GM13976 (cell line): ENCODE measurements around the gene CENPF.
A peak's percentile ranks its signal among the peaks of the same experiment; 100 is the strongest.

Experiments used
- DNase-seq: peaks from one replicate; pipeline ENCODE4 v3.0.0; 2012; ENCODE audit warnings: low spot score
- CTCF ChIP-seq: IDR thresholded peaks from 2 replicates; pipeline ENCODE4 v1.5.1; 2012; ENCODE audit warnings: borderline replicate concordance, mild to moderate bottlenecking; ENCODE audit not compliant: insufficient read depth; ENCODE audit errors: extremely low read depth, missing control alignments, control extremely low read depth
- in situ Hi-C: fragments of 300-500 bp; cut with MboI; formaldehyde crosslinking; loops from one replicate; pipeline ENCODE4 v1.12.0; 2022; ENCODE audit warnings: low sequenced_read_pairs, mixed read lengths, inconsistent platforms; ENCODE audit not compliant: unreplicated experiment

Gene CENPF

GRCh38 chr1:214602764-214603657 lies at the start of gene CENPF:
Gene CENPF (plus strand): TSS chr1:214603195. CDS start chr1:214613755, 10,560 bp downstream.
- no peak for TF ChIP-seq CTCF
- peak; percentile 96 for DNase-seq
- in situ Hi-C loops = no loop called here

- no peak for DNase-seq
- in situ Hi-C loops = no loop called here
- no peak for TF ChIP-seq CTCF
These were observed 44.9 kb upstream of the CENPF start for GRCh38 chr1:214557952-214558735.

- in situ Hi-C loops = no loop called here
- no peak for DNase-seq
- no peak for TF ChIP-seq CTCF
These were observed 39.1 kb upstream of the CENPF start for GRCh38 chr1:214563881-214564280.

GRCh38 chr1:214565310-214565709 lies 37.7 kb upstream of the CENPF start:
- in situ Hi-C loops = no loop called here
- TF ChIP-seq CTCF = no peak
- no peak for DNase-seq

GRCh38 chr1:214566158-214567104 lies 36.6 kb upstream of the CENPF start:
- in situ Hi-C loops = no loop called here
- no peak for TF ChIP-seq CTCF
- DNase-seq = no peak
